Esophagus muscularis mucosa (tissue), 3 donors: ENCODE measurements around the gene GAL.

Source experiments
- POLR2A ChIP-seq: fragments of 450-650 bp; IDR thresholded peaks from one replicate; pipeline ENCODE4 v1.6.1; 2017; ENCODE audit warnings: antibody characterized with exemption, moderate library complexity, mild to moderate bottlenecking, low read depth
- TF ChIP-seq, protein P1 (sequence below), 3 experiments: fragments of 200-600 bp in 2 of 3; fragments of 450-650 bp in 1 of 3; sonication (generic) in 2 of 3; IDR thresholded peaks; one replicate each; pipeline ENCODE4 v1.5.1; 2017 to 2019; ENCODE audit warnings: antibody characterized with exemption in 3 of 3, mild to moderate bottlenecking in 2 of 3, moderate library complexity in 1 of 3

DNA sequence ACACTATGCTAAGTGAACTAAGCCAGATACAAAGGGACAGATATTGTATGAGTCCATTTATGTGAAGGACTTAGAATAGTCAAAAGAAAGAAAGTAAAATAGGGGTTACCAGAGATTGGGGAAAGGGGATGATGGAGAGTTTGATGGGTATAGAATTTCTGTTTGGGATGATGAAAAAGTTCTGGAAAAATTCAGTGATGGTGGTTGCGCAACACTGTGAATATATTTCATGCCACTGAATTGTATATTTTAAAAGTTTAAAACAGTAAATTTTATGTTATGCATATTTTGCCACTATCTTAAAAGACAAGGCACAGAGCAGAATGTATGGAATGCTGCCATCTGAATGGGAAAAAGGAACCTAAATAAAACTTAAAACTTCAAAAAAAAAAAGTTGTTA, 37.8 kb downstream of the GAL start:
- TF ChIP-seq, protein P1, sequence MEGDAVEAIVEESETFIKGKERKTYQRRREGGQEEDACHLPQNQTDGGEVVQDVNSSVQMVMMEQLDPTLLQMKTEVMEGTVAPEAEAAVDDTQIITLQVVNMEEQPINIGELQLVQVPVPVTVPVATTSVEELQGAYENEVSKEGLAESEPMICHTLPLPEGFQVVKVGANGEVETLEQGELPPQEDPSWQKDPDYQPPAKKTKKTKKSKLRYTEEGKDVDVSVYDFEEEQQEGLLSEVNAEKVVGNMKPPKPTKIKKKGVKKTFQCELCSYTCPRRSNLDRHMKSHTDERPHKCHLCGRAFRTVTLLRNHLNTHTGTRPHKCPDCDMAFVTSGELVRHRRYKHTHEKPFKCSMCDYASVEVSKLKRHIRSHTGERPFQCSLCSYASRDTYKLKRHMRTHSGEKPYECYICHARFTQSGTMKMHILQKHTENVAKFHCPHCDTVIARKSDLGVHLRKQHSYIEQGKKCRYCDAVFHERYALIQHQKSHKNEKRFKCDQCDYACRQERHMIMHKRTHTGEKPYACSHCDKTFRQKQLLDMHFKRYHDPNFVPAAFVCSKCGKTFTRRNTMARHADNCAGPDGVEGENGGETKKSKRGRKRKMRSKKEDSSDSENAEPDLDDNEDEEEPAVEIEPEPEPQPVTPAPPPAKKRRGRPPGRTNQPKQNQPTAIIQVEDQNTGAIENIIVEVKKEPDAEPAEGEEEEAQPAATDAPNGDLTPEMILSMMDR (IDR thresholded peaks at IDR 0.05): no peak
- TF ChIP-seq POLR2A: no peak
